Lung (tissue), 16 donors: ENCODE measurements around the gene PCBD2. TPM values are rescaled to one million over a fixed set of nuclear protein-coding genes. Genes with fewer than 3 reads are reported as not detected.
"Not testable (repeated sequence)": the region's sequence is repeated elsewhere in the genome, so short reads cannot be mapped to it uniquely, and the experiment has no call there.

Experiments used
- ATAC-seq: fragments of 200-7000 bp; cut with Tn5 transposase; one replicate; pipeline ENCODE4 v1.9.1; 2020; ENCODE audit warnings: moderate number of reproducible peaks; ENCODE audit not compliant: insufficient read depth, low FRiP score
- DNase-seq, 3 donors: peaks; one replicate each; pipeline ENCODE4 v3.0.0-alpha.2; 2013 to 2017
- H3K27ac ChIP-seq, 2 donors: one replicate each; pipeline ENCODE4 v1.5.1; 2013; ENCODE audit warnings: mild to moderate bottlenecking in 2 of 2, moderate library complexity in 2 of 2, control low read depth in 1 of 2, inconsistent platforms in 1 of 2, low read depth in 1 of 2, low read length in 1 of 2
- H3K27me3 ChIP-seq, 3 donors: one replicate each; pipeline ENCODE4 v1.5.1; 2013; ENCODE audit warnings: low read length in 2 of 3; ENCODE audit not compliant: control insufficient read depth in 3 of 3, insufficient read depth in 3 of 3
- H3K36me3 ChIP-seq, 4 donors: one replicate each; pipeline ENCODE4 v1.5.1; 2013; ENCODE audit warnings: low read length in 4 of 4, mild to moderate bottlenecking in 1 of 4, moderate library complexity in 1 of 4; ENCODE audit not compliant: control insufficient read depth in 4 of 4, insufficient read depth in 4 of 4
- H3K4me1 ChIP-seq, 5 donors: one replicate each; pipeline ENCODE4 v1.5.1; 2013; ENCODE audit warnings: low read length in 5 of 5, mild to moderate bottlenecking in 2 of 5, moderate library complexity in 1 of 5; ENCODE audit not compliant: control insufficient read depth in 5 of 5, insufficient read depth in 5 of 5
- H3K4me3 ChIP-seq: one replicate; pipeline ENCODE4 v1.5.1; 2013; ENCODE audit warnings: mild to moderate bottlenecking, control low read depth, moderate library complexity
- H3K9ac ChIP-seq, 2 donors: one replicate each; pipeline ENCODE4 v1.5.1; 2013; ENCODE audit warnings: low read length in 2 of 2, control low read depth in 1 of 2; ENCODE audit not compliant: insufficient read depth in 1 of 2
- H3K9me3 ChIP-seq, 4 donors: one replicate each; pipeline ENCODE4 v1.5.1; 2013; ENCODE audit warnings: low read length in 3 of 4, mild to moderate bottlenecking in 1 of 4, moderate library complexity in 1 of 4; ENCODE audit not compliant: control insufficient read depth in 4 of 4, insufficient read depth in 3 of 4
- CTCF ChIP-seq: IDR thresholded peaks from 2 replicates; pipeline ENCODE4 v1.5.1; 2012; ENCODE audit warnings: mild to moderate bottlenecking; ENCODE audit errors: control extremely low read depth, extremely low read depth
- WGBS, 2 donors: extraction: QIAGEN DNeasy Blood & Tissue Kit; methylation state at CpG; one replicate each; pipeline ENCODE4 v1.1.7; 2013; 5-methylcytosine and 5-hydroxymethylcytosine counted together
- long read RNA-seq, 5 donors: transcript quantifications; one replicate each; lab custom pipeline, GENCODE V29; 2026
- polyA plus RNA-seq, 2 donors: library from polyadenylated mRNA; stranded (reverse); fragments of 200-250 nt; gene quantifications; one replicate each; pipeline ENCODE4 v1.2.1, GENCODE V29; 2013
- total RNA-seq, 2 donors: library from RNA; depleted of rRNA in 1 of 2; stranded (reverse); fragments of >200 nt in 1 of 2; gene quantifications; one replicate each; pipeline ENCODE4 v1.2.1, GENCODE V29; 2014 to 2021
- donor health status: control.
- donor health status: control.
- donor health status: Bipolar disorder and iron deficiency.
- donor health status: healthy.
- donor health status: DM: yes; HTN: yes; CAD: no.

The PCBD2 gene
- total RNA-seq (10 to 100 TPM in 1 of 2 donors, 1 to 10 TPM in 1; 9.4 to 12.3 TPM), polyA plus RNA-seq (1 to 10 TPM; 4.1 to 5.7 TPM)
- long read RNA-seq, donor 1, partial matches to known transcripts, result 0 of 2 reads
- long read RNA-seq, donor 1, other reads (novel, unspliced or antisense), result 0 of 2 reads
- long read RNA-seq, donor 2, partial matches to known transcripts, result 0 of 2 reads
- long read RNA-seq, donor 2, other reads (novel, unspliced or antisense), result 0 of 2 reads
- long read RNA-seq, donor 3, partial matches to known transcripts, result 0 of 2 reads
- long read RNA-seq, donor 3, other reads (novel, unspliced or antisense), result 0 of 2 reads
- long read RNA-seq, donor 4, partial matches to known transcripts, result 0 of 2 reads
- long read RNA-seq, donor 4, other reads (novel, unspliced or antisense), result 0 of 2 reads
- long read RNA-seq, donor 5, partial matches to known transcripts, result 6 of 10 reads
- long read RNA-seq, donor 5, other reads (novel, unspliced or antisense), result 0 of 10 reads

GRCh38 chr5:134904610-134905245 lies at the start of gene PCBD2:
Gene PCBD2 (plus strand): TSS chr5:134905131. CDS start chr5:134905140, 9 bp downstream.
- Histone ChIP-seq H3K4me1 (peaks cover 0 to 2% (median 0%) of the 10 kb centered on the region in 5 donors), H3K9me3 (no peaks in the 10 kb centered on the region), H3K9ac (peak within 1 kb of the TSS; percentile 63 to 89), H3K27ac (peak within 1 kb of the TSS; percentile 98 to 100), H3K27me3 (no peaks in the 10 kb centered on the region), H3K4me3 (peak within 1 kb of the TSS; percentile 84), H3K36me3 (peaks cover 0 to 2% (median 0%) of the 10 kb centered on the region in 4 donors)
- peak; percentile 61 for TF ChIP-seq CTCF
- peak; percentile 94 for ATAC-seq
- 0 to 1% methylated on average over 71 to 84 of the region's 84 CpGs for WGBS, 2 donors
- peak; percentile 90 to 94 (median 92) for DNase-seq

- peaks cover 11 to 40% (median 24%) of the 10 kb centered on the region in 4 donors for H3K36me3 ChIP-seq
- H3K27me3 ChIP-seq, H3K4me3 ChIP-seq, H3K4me1 ChIP-seq, ATAC-seq, H3K27ac ChIP-seq, H3K9me3 ChIP-seq, DNase-seq, H3K9ac ChIP-seq: not testable (repeated sequence)
- WGBS, 2 donors, result 95 to 96% methylated on average over 7 of the region's 7 CpGs
Observed at GRCh38 chr5:134856465-134856864, 48.5 kb upstream of the PCBD2 start.

GRCh38 chr5:134857401-134857800 lies 47.5 kb upstream of the PCBD2 start:
- DNase-seq, result no peak
- Histone ChIP-seq H3K36me3 (peaks cover 14 to 42% (median 24%) of the 10 kb centered on the region in 4 donors), H3K27me3 (no peaks in the 10 kb centered on the region), H3K9ac (no peak overlapping the region), H3K27ac (peak overlapping the region in 1 of 2 donors; percentile 29), H3K4me1 (peaks cover 0 to 3% (median 0%) of the 10 kb centered on the region in 5 donors), H3K9me3 (no peaks in the 10 kb centered on the region), H3K4me3 (no peak overlapping the region)
- 60 to 71% methylated on average over 3 of the region's 3 CpGs for WGBS, 2 donors
- no peak for TF ChIP-seq CTCF
- ATAC-seq, result no peak

GRCh38 chr5:134864707-134865106 lies 40.2 kb upstream of the PCBD2 start:
- Histone ChIP-seq H3K9ac (no peak overlapping the region), H3K9me3 (no peaks in the 10 kb centered on the region), H3K36me3 (peaks cover 0 to 8% (median 7%) of the 10 kb centered on the region in 4 donors), H3K27me3 (no peaks in the 10 kb centered on the region), H3K27ac (no peak overlapping the region), H3K4me3 (no peak overlapping the region), H3K4me1 (no peaks in the 10 kb centered on the region)
- TF ChIP-seq CTCF, result no peak
- ATAC-seq (no peak), DNase-seq (no peak)
- 96 to 98% methylated on average over 2 of the region's 2 CpGs for WGBS, 2 donors
